ENCODE results near the gene BCAP31.
"Not testable (repeated sequence)": the region's sequence is repeated elsewhere in the genome, so short reads cannot be mapped to it uniquely, and the experiment has no call there.

The BCAP31 gene

GRCh38 chrX:153731117-153731844 is 7.1 kb upstream of the BCAP31 start:
- Mint-ChIP-seq H3K27me3 (no peaks in the 10 kb centered on the region), H3K4me1 (ENCODE audit: low read depth) (peaks cover 30% of the 10 kb centered on the region), H3K9me3 (ENCODE audit: low read depth) (no peaks in the 10 kb centered on the region), H3K36me3 (peaks cover 8% of the 10 kb centered on the region), H3K27ac (no peak overlapping the region), H3K4me3 (no peak overlapping the region)

- H3K36me3 Mint-ChIP-seq; H3K27ac Mint-ChIP-seq; H3K4me3 Mint-ChIP-seq; H3K9me3 Mint-ChIP-seq (ENCODE audit: low read depth); H3K27me3 Mint-ChIP-seq: not testable (repeated sequence)
- peaks cover 24% of the 10 kb centered on the region for H3K4me1 Mint-ChIP-seq (ENCODE audit: low read depth)
Observed at GRCh38 chrX:153730115-153730514, 5.9 kb upstream of the BCAP31 start.

- Mint-ChIP-seq H3K4me3 (no peak overlapping the region), H3K27ac (no peak overlapping the region), H3K36me3 (peaks cover 5% of the 10 kb centered on the region), H3K4me1 (ENCODE audit: low read depth) (peaks cover 20% of the 10 kb centered on the region), H3K9me3 (ENCODE audit: low read depth) (no peaks in the 10 kb centered on the region), H3K27me3 (no peaks in the 10 kb centered on the region)
Observed at GRCh38 chrX:153728951-153729631, 4.9 kb upstream of the BCAP31 start.

- Mint-ChIP-seq H3K4me1 (ENCODE audit: low read depth) (peaks cover 20% of the 10 kb centered on the region), H3K27ac (no peak overlapping the region), H3K36me3 (peaks cover 5% of the 10 kb centered on the region), H3K4me3 (no peak overlapping the region), H3K27me3 (no peaks in the 10 kb centered on the region), H3K9me3 (ENCODE audit: low read depth) (no peaks in the 10 kb centered on the region)
Observed at GRCh38 chrX:153728095-153728494, 3.9 kb upstream of the BCAP31 start.

GRCh38 chrX:153727123-153727931 is 3.1 kb upstream of the BCAP31 start:
- no peaks in the 10 kb centered on the region for H3K27me3 Mint-ChIP-seq
- no peaks in the 10 kb centered on the region for H3K9me3 Mint-ChIP-seq (ENCODE audit: low read depth)
- peak overlapping the region; percentile 78 for H3K27ac Mint-ChIP-seq
- H3K4me1 Mint-ChIP-seq (ENCODE audit: low read depth) = peaks cover 24% of the 10 kb centered on the region
- peaks cover 5% of the 10 kb centered on the region for H3K36me3 Mint-ChIP-seq
- H3K4me3 Mint-ChIP-seq = peak overlapping the region; percentile 63

- H3K36me3 Mint-ChIP-seq = peaks cover under 1% of the 10 kb centered on the region
- H3K27ac Mint-ChIP-seq = peak overlapping the region; percentile 78
- H3K27me3 Mint-ChIP-seq = no peaks in the 10 kb centered on the region
- H3K9me3 Mint-ChIP-seq (ENCODE audit: low read depth) = no peaks in the 10 kb centered on the region
- peak overlapping the region; percentile 63 for H3K4me3 Mint-ChIP-seq
- peaks cover 24% of the 10 kb centered on the region for H3K4me1 Mint-ChIP-seq (ENCODE audit: low read depth)
Observed at GRCh38 chrX:153726286-153727122, 2.3 kb upstream of the BCAP31 start.

GRCh38 chrX:153725832-153726285 is 1.7 kb upstream of the BCAP31 start:
- Mint-ChIP-seq H3K27ac (no peak overlapping the region), H3K9me3 (ENCODE audit: low read depth) (no peaks in the 10 kb centered on the region), H3K4me1 (ENCODE audit: low read depth) (peaks cover 20% of the 10 kb centered on the region), H3K27me3 (no peaks in the 10 kb centered on the region), H3K36me3 (no peaks in the 10 kb centered on the region), H3K4me3 (peak overlapping the region; percentile 54)

GRCh38 chrX:153725039-153725831 is 1.0 kb upstream of the BCAP31 start:
- peaks cover 20% of the 10 kb centered on the region for H3K4me1 Mint-ChIP-seq (ENCODE audit: low read depth)
- H3K36me3 Mint-ChIP-seq = no peaks in the 10 kb centered on the region
- peak overlapping the region; percentile 54 for H3K4me3 Mint-ChIP-seq
- H3K27ac Mint-ChIP-seq = no peak overlapping the region
- H3K9me3 Mint-ChIP-seq (ENCODE audit: low read depth) = no peaks in the 10 kb centered on the region
- no peaks in the 10 kb centered on the region for H3K27me3 Mint-ChIP-seq

- Mint-ChIP-seq H3K4me3 (peak overlapping the region; percentile 89), H3K27ac (peak overlapping the region; percentile 75), H3K27me3 (no peaks in the 10 kb centered on the region), H3K9me3 (ENCODE audit: low read depth) (no peaks in the 10 kb centered on the region), H3K4me1 (ENCODE audit: low read depth) (peaks cover 24% of the 10 kb centered on the region), H3K36me3 (no peaks in the 10 kb centered on the region)
Observed at GRCh38 chrX:153723351-153724251, 586 bp downstream of the BCAP31 start.

GRCh38 chrX:153722704-153723350 is 1.4 kb downstream of the BCAP31 start:
- H3K9me3 Mint-ChIP-seq (ENCODE audit: low read depth) = no peaks in the 10 kb centered on the region
- H3K27me3 Mint-ChIP-seq = no peaks in the 10 kb centered on the region
- H3K27ac Mint-ChIP-seq = peak overlapping the region; percentile 83
- H3K4me3 Mint-ChIP-seq = peak overlapping the region; percentile 89
- peaks cover 24% of the 10 kb centered on the region for H3K4me1 Mint-ChIP-seq (ENCODE audit: low read depth)
- no peaks in the 10 kb centered on the region for H3K36me3 Mint-ChIP-seq

GRCh38 chrX:153719701-153720100 is 4.5 kb downstream of the BCAP31 start:
- no peak overlapping the region for H3K4me3 Mint-ChIP-seq
- H3K9me3 Mint-ChIP-seq (ENCODE audit: low read depth) = no peaks in the 10 kb centered on the region
- no peaks in the 10 kb centered on the region for H3K36me3 Mint-ChIP-seq
- H3K27me3 Mint-ChIP-seq = no peaks in the 10 kb centered on the region
- H3K4me1 Mint-ChIP-seq (ENCODE audit: low read depth) = peaks cover 13% of the 10 kb centered on the region
- no peak overlapping the region for H3K27ac Mint-ChIP-seq

- H3K9me3 Mint-ChIP-seq (ENCODE audit: low read depth) = no peaks in the 10 kb centered on the region
- H3K4me3 Mint-ChIP-seq = no peak overlapping the region
- H3K27me3 Mint-ChIP-seq = no peaks in the 10 kb centered on the region
- peaks cover 13% of the 10 kb centered on the region for H3K4me1 Mint-ChIP-seq (ENCODE audit: low read depth)
- no peaks in the 10 kb centered on the region for H3K36me3 Mint-ChIP-seq
- no peak overlapping the region for H3K27ac Mint-ChIP-seq
Observed at GRCh38 chrX:153719238-153719637, 4.9 kb downstream of the BCAP31 start.

GRCh38 chrX:153717445-153717844 is 6.7 kb downstream of the BCAP31 start:
- H3K27me3 Mint-ChIP-seq = no peaks in the 10 kb centered on the region
- peaks cover 13% of the 10 kb centered on the region for H3K4me1 Mint-ChIP-seq (ENCODE audit: low read depth)
- H3K9me3 Mint-ChIP-seq (ENCODE audit: low read depth) = no peaks in the 10 kb centered on the region
- no peak overlapping the region for H3K27ac Mint-ChIP-seq
- no peaks in the 10 kb centered on the region for H3K36me3 Mint-ChIP-seq
- no peak overlapping the region for H3K4me3 Mint-ChIP-seq

Measured in activated naive CD8-positive, alpha-beta T cell (primary cell).